NCI-H524 (cell line): ENCODE results near the gene MAP2K5.

Experiments used
- DNase-seq, 2 experiments: peaks; one replicate each; lab custom pipeline; 2025; lab: John Stamatoyannopoulos, UW

Gene MAP2K5

DNA sequence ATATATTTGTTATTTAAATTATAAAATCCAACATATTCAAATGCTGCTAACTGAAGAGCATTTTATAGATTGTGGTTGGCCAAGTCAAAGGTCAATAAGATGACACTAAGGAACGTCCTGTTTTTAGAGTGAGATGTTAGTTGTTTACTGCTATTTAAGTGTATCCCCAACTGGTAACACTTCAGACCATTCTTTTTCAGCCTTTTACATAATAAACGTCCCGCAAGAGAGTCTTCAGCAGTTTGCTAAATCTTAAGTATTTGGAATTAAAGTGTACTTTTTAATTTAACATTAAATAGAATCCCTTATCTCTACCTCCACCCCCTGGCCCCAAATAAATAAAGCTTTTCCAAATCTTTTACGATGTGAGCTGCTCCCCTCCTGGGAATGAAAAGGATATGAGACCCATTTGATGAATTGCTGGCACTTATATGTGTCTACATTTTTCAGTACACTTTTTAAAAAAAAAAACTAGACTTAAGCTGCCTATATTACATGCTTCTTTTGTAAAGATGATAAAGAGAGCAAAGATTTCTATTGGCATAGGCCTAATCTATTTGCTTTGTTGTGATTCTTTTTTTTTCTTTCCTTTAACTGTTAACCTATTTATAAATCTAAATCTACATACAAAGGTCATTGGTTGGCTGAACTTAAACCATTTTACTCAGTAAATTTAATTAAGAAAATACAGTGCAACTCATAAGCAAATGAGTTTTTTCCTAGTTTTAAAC lies 181.0 kb downstream of the MAP2K5 start:
- DNase-seq: no peak

- no peak for DNase-seq
Observed at GRCh38 chr15:67724691-67725375, 182.3 kb downstream of the MAP2K5 start.

DNA sequence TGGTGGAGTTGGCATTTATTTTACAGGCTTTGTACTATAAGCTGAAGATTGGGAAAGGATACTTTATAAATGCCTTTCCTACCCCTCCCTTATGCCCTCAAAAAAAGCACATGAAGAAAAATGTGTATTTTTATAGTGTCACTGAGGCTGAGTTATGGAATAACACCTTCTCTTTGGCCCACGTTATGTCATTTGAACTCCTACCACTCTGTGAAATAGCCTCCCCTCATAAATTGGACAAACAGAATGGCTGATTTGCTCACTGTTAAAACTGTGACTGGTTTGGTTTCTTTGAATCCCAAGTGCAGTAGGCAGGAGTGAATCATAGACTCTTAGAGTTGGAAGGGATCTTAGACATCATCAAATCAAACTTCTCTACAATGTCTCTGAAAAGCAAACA lies 187.6 kb downstream of the MAP2K5 start:
- DNase-seq: no peak

DNA sequence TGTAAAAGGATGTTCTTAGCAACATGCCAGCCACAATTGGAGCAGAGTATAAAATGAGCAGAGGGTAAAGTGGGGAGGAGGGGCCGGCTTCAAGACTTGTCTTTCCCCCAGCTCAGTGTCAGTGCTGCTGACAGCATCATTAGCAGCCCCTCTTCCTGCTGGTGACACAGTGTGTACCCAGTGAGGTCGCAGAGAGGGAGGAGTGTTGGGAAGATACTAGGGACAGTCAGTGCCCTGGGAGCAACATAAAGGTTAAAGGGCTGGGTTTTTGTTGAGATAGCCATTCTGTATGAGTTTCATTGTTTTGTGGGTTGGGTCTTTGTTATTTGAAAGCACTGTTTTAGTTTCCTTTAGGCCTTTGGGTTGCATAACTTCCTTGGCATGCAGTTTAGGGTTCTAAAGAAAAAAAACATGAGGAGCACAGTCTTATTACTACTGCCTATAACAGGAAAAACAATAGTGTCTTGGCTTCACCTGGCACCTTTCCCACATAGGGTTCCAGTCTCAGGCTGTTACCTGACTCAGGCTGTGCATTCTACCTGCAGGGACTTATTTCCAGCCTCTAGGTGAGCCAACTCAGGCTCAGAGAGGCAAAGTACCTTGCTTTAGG lies 188.7 kb downstream of the MAP2K5 start:
- no peak for DNase-seq

DNA sequence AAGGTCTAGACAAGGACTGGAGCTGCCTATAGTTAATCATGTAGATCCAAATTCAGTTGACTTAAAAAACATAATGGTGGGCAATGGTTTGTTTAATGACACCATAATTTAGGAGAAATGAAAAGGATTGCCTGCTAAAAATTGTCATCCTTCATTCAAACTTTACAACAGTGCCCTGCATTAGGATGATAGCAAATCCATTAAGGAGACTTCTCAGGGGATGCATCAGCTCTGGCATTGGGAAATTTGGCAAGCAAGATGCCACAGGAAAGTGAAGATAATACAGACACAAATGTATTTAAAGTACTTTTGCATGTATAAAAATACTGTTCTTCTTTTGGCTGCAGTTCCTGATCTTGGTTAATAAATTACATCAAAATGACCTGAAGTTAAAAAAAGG lies 189.7 kb downstream of the MAP2K5 start:
- no peak for DNase-seq

- no peak for DNase-seq
Observed at GRCh38 chr15:67732671-67733374, 190.3 kb downstream of the MAP2K5 start.

GRCh38 chr15:67735896-67736295 lies 193.4 kb downstream of the MAP2K5 start:
- no peak for DNase-seq

DNA sequence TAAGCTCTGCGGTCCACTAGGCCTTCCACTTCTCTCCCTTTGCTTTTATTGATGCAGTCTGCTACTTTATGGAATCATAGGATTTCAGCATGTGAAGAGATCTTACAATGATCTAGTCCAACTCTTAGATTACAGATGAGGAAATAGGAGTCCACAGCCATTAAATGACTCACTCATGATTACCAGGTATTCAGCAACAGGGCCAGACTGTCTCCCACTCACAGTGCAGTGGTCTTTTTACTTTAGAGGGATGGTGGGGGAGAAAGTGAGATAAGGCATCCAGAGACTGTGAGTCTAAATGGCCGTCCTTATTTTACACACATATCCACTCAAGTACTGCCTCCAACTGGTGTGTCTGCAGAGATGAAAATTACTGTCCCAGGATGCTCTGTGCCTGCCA lies 194.3 kb downstream of the MAP2K5 start:
- DNase-seq: no peak

DNA sequence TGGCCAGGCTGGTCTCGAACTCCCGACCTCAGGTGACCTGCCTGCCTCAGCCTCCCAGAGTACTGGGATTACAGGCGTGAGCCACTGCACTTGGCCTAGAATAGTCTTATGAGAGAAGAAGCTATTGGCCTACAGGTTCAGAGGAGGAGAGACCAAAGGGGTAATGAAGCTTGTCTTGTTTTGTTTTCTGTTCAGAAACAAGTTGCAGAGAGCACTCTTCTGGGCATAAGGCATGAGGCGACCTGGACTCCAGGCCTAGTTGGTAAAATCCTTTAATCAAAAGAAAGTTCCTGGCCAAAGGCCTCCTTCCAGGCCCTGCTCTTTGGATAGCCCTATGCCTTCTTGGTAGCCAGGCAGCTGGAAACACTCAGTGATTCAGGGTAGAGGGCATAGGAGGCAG lies 195.6 kb downstream of the MAP2K5 start:
- no peak for DNase-seq

- DNase-seq: no peak
Observed at GRCh38 chr15:67740405-67740804, 197.9 kb downstream of the MAP2K5 start.

GRCh38 chr15:67741308-67741707 lies 198.8 kb downstream of the MAP2K5 start:
- DNase-seq: no peak

DNA sequence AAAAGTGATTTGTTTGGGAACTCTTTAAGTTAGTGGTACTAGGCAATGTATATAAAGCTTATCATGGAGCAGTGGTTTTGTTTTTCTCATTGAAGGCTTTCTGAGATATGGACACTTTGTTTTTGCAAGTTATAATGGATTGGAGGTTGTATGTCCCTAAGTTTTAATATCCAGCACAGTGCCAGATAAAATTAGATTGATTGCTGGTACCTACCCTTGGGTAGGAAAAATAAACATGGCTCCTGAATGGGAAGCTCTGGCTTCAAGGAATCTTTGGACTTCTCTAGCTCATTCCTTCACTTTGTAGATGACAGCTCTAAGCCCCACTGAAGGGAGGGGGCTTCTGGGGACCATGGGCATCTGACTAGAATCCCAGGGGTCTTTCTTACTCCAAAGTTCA lies 201.1 kb downstream of the MAP2K5 start:
- DNase-seq: no peak

DNA sequence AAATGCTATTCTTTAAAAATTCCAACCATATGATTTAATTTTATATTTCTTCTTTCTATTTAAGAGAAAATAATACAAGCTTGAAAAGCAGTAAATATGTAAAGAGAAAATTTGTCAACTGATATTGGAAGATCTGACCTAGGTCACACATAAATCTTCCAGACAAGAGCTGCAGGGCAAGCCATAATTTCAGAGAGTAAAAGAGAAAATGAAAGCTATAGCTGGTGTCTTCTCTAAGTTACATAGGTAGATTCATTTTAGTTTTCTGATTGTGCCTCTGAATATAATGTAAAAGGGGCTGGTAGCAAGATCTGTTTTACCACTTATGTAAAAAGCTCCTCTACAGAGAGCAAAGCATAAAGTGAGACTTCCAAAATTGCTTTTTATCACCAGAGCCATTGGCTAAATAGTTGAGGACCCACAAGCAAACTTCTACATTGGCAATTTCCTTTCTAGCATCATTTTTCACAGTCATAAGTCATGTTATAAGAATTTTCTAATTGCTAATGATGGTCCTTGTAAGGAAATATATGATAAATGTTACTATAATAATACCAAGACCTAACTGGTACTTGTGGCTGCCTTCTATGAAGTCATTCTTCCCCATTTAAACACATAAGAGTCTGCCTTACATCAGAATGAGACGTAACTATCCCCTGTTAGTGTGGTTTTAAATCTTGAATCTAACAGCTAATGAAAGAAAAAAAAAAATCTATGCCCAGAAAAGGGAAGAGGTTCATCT lies 202.0 kb downstream of the MAP2K5 start:
- no peak for DNase-seq

DNA sequence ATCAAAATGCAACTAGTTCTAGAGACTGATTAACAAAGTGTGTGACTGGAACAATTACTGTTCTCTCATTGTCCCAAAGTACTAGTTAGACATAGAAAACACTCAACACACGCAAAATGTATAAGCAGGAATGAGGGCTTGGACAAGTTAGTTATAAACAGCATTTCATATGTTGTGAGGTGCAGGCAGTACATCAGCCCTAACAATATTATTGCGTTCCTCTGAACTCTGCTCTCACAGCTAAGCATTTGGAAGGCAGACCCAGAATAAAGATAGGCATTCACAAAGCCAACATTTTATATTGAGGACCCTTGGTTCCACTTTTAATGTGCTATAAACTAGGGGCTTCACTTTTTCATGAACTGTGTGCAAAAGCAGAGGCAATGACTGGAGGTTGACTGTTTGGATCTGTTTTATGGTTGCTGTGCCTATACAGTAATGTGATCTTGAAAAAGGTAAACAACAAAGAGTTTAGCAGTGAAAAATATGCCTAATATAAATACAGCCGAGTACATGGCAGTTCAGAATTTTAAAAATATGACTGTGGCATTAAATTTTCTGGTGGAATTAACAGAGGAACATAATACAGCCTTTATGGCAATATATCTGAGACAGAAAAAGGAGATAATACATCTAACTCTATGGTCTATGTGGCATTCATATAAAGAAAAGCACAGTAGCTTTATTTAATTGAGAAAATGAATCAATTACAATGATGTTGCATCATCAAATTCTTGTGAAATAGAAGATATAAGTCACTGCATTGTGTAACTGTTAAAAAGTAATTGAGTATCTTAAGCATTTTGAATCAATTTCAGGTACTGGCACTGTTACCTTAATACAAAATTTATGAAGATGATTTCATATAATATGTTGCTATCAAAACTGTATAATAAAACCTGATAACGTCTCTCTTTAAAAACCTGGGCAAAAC lies 202.8 kb downstream of the MAP2K5 start:
- no peak for DNase-seq

DNA sequence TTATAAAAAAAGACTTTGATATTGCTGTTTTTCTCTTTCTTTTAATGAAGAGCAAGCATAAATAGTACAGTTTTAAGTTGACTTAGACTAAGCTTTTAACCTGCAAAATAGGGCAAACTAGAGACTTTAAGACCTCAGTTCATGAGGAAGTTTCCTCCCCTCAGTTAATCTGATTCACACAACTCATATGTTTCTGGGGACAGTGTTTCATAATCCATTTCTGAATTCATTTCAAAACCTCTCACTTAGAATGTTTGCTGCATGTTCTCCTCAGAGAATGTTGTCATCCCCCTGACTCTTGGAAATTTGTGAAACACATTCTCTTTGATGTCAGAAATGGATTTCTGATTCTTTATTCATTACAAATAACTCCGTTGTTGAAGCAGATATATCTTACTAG lies 203.5 kb downstream of the MAP2K5 start:
- no peak for DNase-seq

DNA sequence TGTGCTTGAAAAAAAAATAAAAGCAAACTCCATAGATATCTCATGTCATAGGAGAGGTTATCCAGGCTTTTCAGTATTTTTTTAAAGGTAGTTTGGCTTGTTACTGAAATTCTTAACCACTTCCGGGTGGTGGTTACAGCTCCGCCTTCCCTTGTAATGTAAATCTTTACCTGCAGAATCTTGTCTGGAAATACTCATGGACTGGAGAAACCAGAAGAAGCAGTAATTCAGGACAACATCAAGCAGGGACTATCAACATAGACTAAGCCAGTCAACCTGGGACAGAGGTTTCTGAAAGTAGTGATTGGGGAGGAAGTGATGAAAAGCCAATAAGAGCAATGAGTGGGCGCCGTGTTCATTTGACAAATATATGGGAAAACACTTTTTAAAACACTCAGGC lies 203.9 kb downstream of the MAP2K5 start:
- no peak for DNase-seq

DNA sequence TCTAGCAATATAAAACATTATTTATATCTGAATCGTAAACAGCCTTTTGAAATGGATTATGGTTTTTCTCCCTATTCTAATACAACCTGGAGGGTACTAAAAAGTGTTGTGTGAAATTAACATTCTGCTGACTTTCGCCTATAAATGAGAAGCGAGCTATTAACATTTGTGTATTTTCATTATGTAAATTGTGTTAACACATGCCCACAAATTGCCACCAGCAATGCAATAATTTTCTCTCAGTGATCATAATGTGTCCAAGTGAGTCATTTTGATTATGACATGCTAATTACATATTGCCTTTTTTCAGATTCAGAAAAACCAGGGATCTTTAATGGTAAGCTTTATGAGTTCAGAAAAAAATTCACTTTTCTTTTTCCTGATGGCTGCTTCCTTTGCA lies 205.4 kb downstream of the MAP2K5 start:
- no peak for DNase-seq

GRCh38 chr15:67750371-67750770 lies 207.9 kb downstream of the MAP2K5 start:
- no peak for DNase-seq

GRCh38 chr15:67753891-67754290 lies 211.4 kb downstream of the MAP2K5 start:
- DNase-seq: no peak

DNA sequence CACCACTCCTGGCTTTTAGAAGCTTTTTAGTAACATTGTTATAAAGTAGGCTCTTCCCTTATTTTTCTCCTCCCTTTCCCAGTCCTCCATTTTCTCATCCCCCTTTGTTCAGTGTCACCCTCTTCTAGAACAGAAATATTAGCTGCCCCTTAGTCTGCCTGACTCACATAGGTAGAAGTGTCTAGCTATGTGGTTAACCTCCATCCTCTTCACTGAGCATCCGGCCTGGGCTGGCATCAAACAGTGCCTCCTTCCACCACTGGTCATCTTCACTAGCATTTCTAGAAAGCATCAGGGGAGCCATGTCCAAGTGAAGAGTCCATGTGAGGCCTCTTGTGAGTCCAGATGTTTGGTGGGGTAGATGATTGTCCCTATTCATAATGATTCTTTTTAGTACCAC lies 212.8 kb downstream of the MAP2K5 start:
- DNase-seq: no peak

DNA sequence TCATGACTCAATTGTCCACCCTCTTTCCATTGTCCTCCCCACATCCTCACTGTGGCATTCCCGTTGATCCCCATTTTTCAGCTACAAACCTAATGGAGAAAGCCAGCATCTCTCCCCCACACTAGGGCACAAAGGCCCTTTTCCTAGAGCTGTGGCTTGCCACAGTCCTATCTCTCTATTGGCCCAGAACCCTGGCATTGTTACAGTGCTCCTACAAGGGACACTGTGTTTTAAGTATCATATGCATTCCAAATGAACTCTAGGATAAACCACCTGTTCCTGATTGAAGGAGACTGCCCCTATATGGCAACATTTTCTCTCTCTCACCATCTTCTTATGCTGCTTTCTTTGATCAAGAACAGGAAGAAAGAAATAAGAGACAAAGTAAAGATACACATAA lies 213.4 kb downstream of the MAP2K5 start:
- no peak for DNase-seq
